Measurements from ENCODE around the gene AP1AR. TPM values are rescaled to one million over a fixed set of nuclear protein-coding genes. Genes with fewer than 3 reads are reported as not detected.
A peak's percentile ranks its signal among the peaks of the same experiment; 100 is the strongest.
"Not testable (repeated sequence)": the region's sequence is repeated elsewhere in the genome, so short reads cannot be mapped to it uniquely, and the experiment has no call there.

AP1AR gene, protein sequence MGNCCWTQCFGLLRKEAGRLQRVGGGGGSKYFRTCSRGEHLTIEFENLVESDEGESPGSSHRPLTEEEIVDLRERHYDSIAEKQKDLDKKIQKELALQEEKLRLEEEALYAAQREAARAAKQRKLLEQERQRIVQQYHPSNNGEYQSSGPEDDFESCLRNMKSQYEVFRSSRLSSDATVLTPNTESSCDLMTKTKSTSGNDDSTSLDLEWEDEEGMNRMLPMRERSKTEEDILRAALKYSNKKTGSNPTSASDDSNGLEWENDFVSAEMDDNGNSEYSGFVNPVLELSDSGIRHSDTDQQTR
- polyA plus RNA-seq (2013, experiment 1 of 2; ENCODE audit: insufficient read length) = 16.3 TPM
- polyA plus RNA-seq (2013, experiment 2 of 2; ENCODE audit: insufficient read length) = 16.6 TPM

DNA sequence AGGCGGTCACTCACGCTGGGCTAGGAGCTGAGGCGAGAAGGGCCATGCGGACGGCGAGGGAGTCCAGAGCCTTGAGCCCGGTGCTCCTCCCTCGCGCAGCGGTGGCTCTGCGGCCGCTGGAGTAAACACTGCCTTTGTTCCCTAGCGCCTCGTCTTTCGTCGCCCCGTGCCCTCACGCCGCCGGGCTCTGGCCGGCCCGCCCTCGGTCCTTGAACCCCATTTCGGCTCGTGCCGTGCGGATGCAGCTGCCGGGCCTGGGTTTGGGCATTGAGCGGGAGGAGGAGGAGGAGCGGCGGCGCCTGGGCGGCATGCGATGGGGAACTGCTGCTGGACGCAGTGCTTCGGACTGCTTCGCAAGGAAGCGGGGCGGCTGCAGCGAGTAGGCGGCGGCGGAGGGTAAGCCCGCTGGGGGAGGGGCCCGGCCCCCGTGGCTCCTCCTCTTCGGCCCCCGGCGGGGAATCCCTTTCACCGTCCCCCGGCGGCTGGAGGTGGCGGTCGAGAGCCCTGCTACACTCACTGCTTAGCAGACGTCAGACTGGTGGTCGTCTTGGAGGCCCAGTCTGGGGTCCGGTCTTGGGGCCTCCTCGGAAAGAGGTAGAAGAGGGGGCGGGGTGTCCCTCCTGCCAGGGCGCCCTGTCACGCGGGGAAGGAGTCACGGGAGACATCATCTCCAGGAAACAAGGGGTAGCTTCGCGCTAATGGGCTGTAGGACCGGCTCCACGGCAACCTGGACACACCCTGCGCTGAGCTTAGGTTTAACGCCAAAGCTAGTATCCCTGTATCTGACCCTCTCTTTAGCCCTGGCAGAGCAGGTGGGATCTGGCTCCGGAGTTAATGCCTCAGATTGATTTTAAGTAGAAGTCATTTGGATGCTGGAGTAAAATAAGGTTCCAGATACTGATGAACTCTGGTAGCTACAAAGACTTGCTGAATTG is at the start of gene AP1AR:
Gene AP1AR, plus strand, starts transcription at position 9 of the 935 bp plus-strand sequence. Its CDS starts 305 bp downstream, at position 314.
- DNase-seq = peak; percentile 79

DNA sequence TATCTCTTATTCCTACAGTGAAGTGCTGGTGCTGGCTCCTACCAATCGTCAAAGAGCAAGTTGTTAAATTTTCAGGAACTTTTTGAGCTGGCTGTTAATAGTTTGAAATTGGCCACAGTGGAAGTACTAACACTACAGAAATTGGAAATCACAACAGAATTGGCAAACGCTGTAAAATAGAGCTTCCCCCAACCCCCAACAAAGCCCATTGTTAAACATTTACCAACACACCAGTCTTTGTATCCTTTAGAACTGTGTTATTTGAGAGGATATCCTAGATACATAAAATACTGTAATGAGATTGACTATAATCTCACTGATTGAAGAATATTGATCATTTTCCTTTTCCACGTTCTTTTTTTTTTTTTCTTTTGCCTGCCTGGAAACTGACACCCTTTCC is 49.0 kb upstream of the AP1AR start:
- no peak for DNase-seq

DNA sequence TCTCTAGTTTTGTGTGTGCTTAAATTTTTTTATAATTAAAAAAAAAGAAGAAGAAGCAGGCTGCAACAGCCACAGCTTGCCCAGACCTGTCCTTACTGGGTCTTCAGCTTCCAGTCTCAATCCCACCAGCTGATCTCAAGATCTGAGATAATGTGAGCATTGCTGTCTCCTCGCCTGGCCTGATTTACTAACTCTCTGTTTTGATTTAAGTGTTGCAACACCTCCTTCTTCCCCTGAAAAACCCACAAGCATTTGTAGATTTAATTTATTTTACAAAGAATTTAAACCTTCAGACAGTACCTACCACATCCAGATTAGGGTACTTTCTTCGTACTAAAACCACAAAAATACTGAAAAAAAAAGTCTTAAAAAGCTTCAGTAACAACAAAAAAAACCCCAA is 48.3 kb upstream of the AP1AR start:
- DNase-seq = no peak

DNA sequence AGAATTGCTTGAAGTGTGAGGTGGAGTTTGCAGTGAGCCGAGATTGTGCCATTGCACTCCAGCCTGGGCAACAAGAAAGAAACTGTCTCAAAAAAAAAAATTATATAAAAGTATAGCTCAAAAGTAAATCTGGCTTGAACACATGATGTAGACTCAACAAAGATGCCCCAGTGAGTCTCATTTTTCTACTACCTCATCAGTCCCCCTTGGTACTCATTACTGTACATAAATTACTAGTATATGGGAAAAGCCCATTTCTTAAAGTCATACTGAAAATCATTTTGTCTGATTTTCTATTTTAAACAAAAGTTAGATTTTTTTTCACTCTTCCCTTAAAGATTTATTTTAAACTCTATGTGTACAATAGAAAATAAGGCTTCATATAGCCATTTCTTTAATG is 47.1 kb upstream of the AP1AR start:
- no peak for DNase-seq

DNA sequence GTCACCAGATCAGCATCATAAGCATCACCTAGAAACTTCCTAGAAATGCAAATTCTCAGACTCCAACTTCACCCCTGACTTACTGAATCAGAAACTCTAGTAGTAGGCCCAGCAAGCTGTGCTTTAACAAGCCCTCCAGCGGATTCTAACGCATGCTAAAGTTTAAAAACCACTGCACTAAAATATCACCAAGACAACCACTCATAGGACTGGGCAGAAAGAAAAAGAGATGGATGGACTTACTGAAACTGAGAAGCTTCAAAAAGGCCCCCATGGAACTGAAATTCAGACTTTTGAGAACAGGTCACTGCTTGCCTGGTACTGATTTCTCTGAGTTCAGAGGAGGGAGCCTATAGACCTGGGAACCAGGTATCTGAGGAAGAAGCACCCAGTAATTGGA is 46.3 kb upstream of the AP1AR start:
- DNase-seq = no peak

DNA sequence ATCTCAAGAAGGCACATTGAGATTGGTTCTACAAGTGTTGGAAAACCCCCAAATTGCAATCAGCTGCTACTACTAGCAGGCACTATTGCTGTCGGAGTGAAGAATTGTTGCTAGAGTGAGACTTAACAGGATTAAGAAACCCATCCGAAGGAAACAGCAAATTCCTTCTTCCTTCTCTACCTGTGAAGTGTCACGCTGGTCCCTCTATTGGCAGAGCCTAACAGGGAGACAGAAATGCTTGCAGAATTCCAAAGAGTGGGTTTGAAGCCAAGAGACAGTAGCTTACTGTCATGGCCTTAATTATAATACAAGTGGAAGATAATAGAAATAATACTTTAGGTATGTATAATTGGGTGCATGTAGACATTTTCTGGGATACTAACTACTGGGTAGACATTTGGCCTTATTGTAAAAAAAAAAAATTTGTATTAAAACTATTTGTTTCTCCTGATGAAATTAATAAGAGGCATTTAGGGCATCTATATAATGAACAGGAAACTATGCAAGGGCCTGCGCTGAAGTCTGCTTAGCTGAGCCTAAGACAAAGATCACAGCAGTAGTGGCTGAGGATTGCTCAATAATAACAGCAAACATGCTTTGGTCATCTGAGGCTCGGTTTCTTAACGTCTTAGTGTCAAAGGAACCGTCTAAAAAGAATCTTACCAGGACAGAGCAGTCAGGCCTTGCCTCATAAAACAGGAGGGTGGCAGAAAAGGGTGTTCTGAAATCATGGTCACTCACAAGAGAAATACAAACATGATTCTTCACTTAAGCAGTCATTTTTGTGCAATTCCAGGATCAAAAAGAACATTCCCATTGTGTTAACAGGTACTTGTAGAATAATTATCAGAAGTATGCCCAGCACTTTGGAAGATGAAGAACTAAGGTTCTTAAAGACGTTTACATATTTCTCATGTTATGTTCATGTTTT is 45.6 kb upstream of the AP1AR start:
- no peak for DNase-seq

DNA sequence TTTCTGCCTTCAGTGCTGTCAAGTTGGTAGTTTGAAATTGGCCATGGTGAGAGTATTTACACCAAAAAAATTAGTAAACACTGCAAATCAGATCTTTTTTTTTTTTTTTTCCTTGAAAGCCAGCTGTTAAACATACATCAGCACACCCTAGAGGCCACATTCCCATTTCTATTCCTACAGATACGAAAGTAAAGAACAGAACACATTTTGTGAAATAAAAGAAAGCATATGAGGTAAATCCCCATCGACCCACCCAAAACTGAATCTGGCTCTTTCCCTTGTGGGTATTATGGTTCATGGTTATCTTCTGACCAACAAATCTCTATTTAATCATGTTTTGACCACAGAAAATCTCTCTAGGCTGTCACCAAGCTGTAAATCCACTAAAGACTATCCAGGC is 41.8 kb upstream of the AP1AR start:
- DNase-seq = no peak

DNA sequence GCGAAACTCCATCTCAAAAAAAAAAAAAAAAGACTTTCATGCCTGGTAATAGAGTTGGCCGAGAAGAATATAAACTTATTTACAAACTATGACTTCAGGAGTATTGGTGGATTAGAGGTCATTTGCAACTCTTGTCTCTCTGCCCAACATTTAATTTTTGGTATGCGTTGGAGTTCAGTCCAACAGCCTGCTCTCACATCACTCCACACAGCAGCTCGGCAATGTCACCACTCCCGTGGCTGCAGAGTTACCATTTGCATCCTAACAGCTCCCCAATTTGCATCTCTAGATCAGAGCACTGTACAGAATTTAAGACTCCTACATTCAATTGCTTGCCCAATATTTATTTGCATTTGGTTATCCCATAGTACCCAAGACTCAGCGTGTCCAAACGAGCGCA is 40.9 kb upstream of the AP1AR start:
- DNase-seq = no peak

DNA sequence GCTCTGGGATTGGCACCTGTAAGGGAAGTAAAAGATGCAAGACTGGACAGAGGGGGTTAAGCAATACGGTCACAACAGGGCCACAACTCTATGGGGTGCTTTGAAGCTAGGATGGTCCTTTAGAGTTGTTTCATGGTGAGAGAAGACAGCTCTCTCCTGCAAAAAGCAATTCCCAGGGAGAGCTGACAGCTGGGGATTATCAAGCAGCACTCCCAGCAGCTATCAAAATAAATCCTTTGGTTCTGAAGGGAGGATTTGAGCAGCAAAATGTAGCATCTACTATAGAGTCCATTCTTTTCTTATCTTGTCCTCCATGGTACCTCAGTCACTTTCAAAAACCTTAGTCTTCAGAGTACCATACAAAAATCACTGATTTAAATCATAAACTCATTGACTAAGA is 35.1 kb upstream of the AP1AR start:
- no peak for DNase-seq

DNA sequence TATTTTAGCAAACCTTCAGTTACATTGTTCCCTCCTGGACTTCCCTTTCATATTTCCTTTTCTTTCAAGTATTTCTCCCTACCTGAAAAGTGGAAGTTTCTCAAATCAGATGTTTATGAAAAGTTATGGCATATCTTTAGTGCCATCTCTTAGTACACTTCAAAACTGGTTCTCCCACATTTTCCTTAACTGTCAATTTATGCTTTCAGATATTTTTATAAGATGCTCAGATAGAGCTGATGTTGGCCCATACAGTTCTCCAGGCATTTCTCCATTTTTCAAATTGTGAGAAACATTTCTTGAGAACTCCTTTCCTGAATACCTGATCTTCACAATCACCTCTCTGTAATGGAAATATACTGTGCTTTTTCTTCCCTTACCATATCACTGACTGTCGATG is 32.5 kb upstream of the AP1AR start:
- no peak for DNase-seq

DNA sequence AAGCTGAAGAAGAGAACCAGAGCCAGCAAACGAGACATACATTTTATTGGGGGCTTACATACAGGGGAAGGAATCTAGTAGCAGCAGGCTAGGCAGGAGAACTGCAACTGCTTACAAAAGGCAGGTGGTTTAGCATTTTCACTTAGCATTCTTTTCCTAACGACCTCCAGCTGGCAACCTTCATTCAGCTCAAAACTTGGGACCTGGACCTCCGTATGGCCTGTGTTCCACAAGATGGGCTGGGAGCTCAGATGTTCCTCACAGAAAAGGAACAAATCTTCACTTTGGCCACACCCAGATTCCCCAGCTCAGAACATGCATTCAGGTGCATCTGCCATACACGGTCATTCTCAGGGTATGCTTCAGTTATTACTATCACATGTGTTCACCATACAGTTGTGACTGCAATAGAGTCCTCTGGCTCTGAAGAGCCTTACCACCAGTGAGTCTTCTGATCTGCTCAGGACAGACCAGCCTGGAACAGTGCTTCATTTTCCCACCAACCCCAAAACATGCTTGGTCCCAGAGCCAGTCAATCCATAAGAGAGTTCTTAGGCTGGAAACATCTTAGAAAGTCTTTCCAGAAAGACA is 29.6 kb upstream of the AP1AR start:
- no peak for DNase-seq

DNA sequence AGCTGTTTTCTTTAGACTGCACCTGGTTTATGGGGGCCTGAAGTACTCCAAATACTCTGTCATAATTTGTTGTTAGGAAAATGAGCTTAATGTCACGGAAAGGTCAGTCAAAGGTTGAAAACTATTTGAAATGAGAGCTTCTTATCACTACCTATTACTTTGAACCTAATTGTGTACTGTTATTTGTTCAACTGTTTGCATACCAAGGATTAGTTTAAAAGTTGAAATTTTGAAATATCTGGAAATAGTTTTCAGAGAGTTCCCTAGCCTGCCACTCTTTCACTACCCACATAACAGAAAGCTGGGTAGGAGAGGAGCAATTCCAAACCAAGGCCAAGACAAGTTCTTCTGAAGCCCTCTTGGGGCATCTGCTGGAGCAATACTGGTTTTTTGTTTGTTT is 28.0 kb upstream of the AP1AR start:
- no peak for DNase-seq

DNA sequence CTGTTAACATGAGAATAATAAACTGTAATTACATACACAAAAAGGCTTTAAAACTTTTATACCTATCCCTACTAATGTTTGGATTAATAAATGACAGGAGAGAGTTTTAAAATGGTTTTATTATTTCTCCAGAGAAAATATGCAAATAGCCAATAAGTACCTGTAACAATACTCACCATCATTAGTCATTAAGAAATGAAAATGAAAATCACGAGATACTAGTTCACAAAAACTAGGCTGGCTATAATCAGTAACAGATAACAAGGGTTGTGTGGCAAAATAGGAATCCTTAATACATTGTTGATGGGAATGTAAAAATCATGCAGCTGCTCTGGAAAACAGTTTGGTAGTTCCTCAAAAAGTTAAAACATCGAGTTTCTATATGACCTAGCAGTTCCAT is 25.2 kb upstream of the AP1AR start:
- no peak for DNase-seq

DNA sequence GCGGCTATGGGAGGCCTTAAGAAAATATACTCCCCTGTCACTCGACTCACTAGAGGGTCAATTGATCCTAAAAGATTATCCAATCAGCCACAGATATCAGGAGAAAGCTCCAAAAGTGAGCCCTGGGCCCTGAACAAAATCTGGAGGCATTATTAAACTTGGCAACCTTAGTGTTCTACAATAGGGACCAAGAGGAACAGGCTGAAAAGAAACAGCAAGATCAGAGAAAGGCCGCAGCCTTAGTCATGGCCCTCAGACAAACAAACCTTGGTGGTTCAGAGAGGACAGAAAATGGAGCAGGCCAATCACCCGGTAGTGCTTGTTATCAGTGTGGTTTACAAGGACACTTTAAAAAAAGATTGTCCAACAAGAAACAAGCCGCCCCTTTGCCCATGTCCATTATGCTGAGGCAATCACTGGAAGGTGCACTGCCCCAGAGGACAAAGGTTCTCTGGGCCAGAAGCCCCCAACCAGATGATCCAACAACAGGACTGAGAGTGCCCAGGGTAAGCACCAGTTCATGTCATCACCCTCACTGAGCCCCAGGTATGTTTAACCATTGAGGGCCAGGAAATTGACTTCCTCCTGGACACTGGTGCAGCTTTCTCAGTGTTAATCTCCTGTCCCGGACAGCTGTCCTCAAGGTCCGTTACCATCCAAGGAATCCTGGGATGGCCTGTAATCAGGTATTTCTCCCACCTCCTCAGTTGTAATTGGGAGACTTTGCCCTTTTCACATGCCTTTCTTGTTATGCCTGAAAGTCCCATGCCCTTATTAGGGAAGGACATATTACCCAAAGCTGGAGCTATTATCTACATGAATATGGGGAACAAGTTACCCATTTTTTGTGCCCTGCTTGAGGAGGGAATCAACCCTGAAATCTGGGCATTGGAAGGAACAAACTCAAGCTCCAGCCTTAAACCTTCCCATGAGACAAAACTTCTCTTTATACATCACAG is 23.2 kb upstream of the AP1AR start:
- DNase-seq = not testable (repeated sequence)

DNA sequence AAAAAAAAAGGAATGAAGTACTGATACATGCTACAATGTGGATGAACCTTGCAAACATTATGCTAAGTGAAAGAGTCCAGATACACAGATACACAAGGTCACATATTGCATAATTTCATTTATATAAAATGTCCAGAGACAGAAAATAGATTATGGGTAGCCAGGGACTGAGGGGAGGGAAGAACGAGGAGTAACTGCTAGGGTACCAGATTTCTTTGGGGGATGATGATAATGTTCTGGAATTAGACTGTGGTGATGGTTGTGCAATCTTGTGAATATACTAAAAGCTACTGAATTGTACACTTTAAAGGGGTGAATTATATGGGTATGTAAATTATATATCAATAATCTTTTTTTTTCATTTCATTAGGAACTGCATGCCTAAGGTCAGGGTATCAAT is 20.8 kb upstream of the AP1AR start:
- no peak for DNase-seq

DNA sequence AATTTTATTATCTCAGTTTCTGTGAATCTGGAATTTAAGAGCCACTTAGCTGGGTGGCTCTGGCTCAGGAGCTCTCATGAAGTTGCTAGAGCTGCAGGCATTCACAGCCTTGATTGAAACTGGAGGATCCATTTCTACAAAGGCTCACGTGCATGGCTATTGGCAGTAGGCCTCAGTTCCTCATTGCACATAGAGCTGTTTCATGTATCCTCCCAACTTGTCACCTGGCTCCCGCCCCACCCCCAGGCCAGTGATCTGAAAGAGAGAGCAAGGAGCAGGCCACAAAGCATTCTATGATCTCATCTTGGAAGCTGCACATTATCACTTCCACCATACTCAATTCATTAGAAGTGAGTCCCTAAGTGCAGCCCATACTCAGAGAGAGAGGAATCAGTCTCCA is 18.5 kb upstream of the AP1AR start:
- DNase-seq = no peak

DNA sequence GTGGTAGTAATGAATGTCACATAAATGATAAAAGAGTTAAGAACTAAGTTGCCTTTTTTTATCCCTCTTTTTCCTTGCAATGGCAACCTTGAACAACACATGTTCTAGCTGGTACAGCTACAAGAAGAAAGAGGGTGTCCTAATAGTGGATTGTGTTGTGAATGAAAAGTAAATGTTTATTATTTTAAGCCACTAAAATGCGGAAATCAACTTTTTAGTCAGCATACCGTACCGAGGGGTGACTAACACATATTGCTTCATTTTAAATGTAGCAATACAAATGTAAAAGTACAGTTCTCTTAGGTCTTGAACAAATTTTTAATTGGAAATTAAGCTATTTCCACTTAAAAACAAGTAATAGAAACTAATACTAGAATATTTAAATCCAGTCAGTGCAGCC is 17.7 kb upstream of the AP1AR start:
- peak; percentile 28 for DNase-seq

DNA sequence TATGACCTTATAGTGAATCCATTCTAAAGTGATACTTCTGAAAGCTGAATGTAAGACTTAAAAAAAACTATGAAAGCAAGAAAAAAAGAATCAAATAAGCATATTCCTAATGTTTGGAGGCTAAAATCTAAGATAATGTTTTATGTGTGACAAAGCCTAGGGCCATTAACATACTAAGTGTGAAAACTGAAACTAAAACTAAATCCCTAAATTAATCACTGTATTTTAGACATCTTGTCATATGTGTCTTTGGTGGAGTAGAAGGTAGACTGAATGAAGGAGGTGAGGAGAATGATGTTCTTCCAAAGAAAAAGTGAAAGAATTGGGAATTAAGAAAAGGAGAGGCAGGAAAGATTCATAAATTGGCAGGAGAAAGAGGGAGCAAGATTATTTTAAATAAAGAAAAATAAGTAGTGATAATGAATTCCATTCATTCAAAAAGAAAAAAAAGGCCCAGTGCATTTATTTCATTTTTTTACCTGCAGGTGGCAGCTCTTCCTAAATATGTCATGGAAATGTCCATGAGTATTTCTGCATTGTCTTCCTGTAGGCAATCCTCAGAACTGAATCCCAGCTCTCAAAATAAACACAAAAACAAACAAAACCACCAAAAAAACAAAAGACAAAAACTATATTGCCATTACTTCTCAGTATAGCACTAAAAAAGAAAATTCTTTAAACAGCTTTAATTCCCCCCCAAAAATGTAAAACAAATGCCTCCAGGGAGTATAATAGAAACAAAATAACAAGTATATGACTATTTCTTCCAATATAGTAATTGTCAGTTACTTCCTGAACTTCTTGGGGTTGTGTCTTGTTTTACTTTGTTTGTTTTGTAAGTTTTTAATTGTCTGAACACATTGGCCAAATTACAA is 17.0 kb upstream of the AP1AR start:
- peak; percentile 33 for DNase-seq

DNA sequence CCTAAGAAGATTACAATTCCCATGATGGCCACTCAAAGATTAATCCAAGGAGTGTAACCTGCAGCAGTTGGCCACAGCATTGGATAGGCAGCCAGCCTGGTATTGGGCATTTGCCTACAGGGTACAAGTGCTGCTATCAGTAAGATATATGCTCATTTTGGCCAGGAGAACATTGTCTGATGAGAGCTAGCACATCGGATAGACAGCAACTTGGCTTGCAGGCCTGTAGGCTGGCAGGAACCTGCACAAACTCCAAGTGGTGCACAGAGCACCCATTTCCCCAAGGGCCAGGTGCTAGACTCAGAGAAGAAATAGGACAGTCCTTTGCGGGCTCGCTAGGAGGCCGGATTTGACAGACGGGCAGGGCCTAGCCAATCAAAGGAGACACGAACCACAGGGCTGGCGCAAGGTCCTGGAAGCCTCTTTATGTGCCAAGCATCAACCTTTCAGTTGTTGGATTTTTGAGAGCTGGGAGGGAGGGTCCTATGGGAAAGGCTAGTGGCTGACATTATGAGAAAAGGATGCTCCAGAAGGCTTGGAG is 11.7 kb upstream of the AP1AR start:
- no peak for DNase-seq
